Uterus (tissue), 4 donors: Measurements from ENCODE around the gene FAM47A. TPM values are rescaled to one million over a fixed set of nuclear protein-coding genes. Genes with fewer than 3 reads are reported as not detected.

Experiments
- DNase-seq, 2 donors: peaks; one replicate each; pipeline ENCODE4 v3.0.0-alpha.2; 2019 to 2020
- H3K27ac ChIP-seq, 2 donors: fragments of 200-600 bp; sonication (generic); 1 replicate in 1 of 2; 2 replicates in 1 of 2; pipeline ENCODE4 v1.5.1; 2016 to 2018
- H3K27me3 ChIP-seq, 2 donors: fragments of 200-600 bp; sonication (generic); one replicate each; pipeline ENCODE4 v1.5.1; 2018 to 2019; ENCODE audit warnings: control low read depth in 1 of 2
- H3K36me3 ChIP-seq, 2 donors: fragments of 200-600 bp; sonication (generic); one replicate each; pipeline ENCODE4 v1.5.1; 2019; ENCODE audit warnings: control low read depth in 1 of 2
- H3K4me1 ChIP-seq, 2 donors: fragments of 200-600 bp; sonication (generic); one replicate each; pipeline ENCODE4 v1.5.1; 2018 to 2019; ENCODE audit warnings: control low read depth in 1 of 2
- H3K4me3 ChIP-seq, 2 donors: fragments of 200-600 bp; sonication (generic); 1 replicate in 1 of 2; 2 replicates in 1 of 2; pipeline ENCODE4 v1.5.1; 2018 to 2019; ENCODE audit warnings: mild to moderate bottlenecking in 1 of 2
- H3K9me3 ChIP-seq, 2 donors: fragments of 200-600 bp; sonication (generic); one replicate each; pipeline ENCODE4 v1.5.1; 2019; ENCODE audit warnings: control low read depth in 1 of 2
- CTCF ChIP-seq, 4 experiments: fragments of 200-600 bp in 2 of 4; fragments of 450-650 bp in 2 of 4; sonication (generic) in 2 of 4; IDR thresholded peaks; one replicate each; pipeline ENCODE4 v1.5.1; 2016 to 2019; ENCODE audit warnings: antibody characterized with exemption in 4 of 4, mild to moderate bottlenecking in 2 of 4, moderate library complexity in 1 of 4
- POLR2A ChIP-seq, 2 donors: fragments of 450-650 bp; IDR thresholded peaks; one replicate each; pipeline ENCODE4 v1.6.1; 2016; ENCODE audit warnings: antibody characterized with exemption in 2 of 2, mild to moderate bottlenecking in 1 of 2, moderate library complexity in 1 of 2
- intact Hi-C: fragments of 100-400 bp; cut with DNase I; formaldehyde crosslinking; loops from one replicate; pipeline ENCODE4 v1.15.1; 2023; ENCODE audit warnings: low total_unique reads
- total RNA-seq, 4 donors: library from RNA; depleted of rRNA in 3 of 4; stranded (reverse); fragments of >200 nt in 3 of 4; gene quantifications; one replicate each; pipeline versions ENCODE4 v1.1.0 to v1.2.4, GENCODE V29; 2014 to 2023
- donor health status: DM: yes; HTN: yes; CAD: no.

The FAM47A gene
- total RNA-seq, 4 donors from 2014 or later, result not detected

- H3K4me1 ChIP-seq, result no peaks in the 10 kb centered on the region
- intact Hi-C loops, result no loop called here
- DNase-seq, result no peak
- TF ChIP-seq CTCF (IDR thresholded peaks at IDR 0.05), result no peak
- TF ChIP-seq POLR2A (IDR thresholded peaks at IDR 0.05), result no peak
- no peak overlapping the region for H3K27ac ChIP-seq
- no peaks in the 10 kb centered on the region for H3K27me3 ChIP-seq
- no peaks in the 10 kb centered on the region for H3K36me3 ChIP-seq
- H3K9me3 ChIP-seq, result no peaks in the 10 kb centered on the region
- H3K4me3 ChIP-seq, result no peak overlapping the region
Measured at GRCh38 chrX:34130980-34131744, 952 bp downstream of the FAM47A start.

GRCh38 chrX:34130501-34130900 is 1.6 kb downstream of the FAM47A start:
- H3K27me3 ChIP-seq, result no peaks in the 10 kb centered on the region
- H3K4me3 ChIP-seq, result no peak overlapping the region
- no peaks in the 10 kb centered on the region for H3K9me3 ChIP-seq
- no peaks in the 10 kb centered on the region for H3K4me1 ChIP-seq
- TF ChIP-seq POLR2A (IDR thresholded peaks at IDR 0.05) (no peak), CTCF (IDR thresholded peaks at IDR 0.05) (no peak)
- no peak overlapping the region for H3K27ac ChIP-seq
- intact Hi-C loops, result no loop called here
- no peaks in the 10 kb centered on the region for H3K36me3 ChIP-seq
- no peak for DNase-seq

GRCh38 chrX:34126011-34126410 is 6.1 kb downstream of the FAM47A start:
- Histone ChIP-seq H3K9me3 (no peaks in the 10 kb centered on the region), H3K27ac (no peak overlapping the region), H3K4me1 (no peaks in the 10 kb centered on the region), H3K36me3 (no peaks in the 10 kb centered on the region), H3K27me3 (no peaks in the 10 kb centered on the region), H3K4me3 (no peak overlapping the region)
- no peak for TF ChIP-seq POLR2A (IDR thresholded peaks at IDR 0.05)
- TF ChIP-seq CTCF (IDR thresholded peaks at IDR 0.05), result no peak
- intact Hi-C loops, result no loop called here
- DNase-seq, result no peak

- no peak for DNase-seq
- no peaks in the 10 kb centered on the region for H3K4me1 ChIP-seq
- TF ChIP-seq CTCF (IDR thresholded peaks at IDR 0.05) (no peak), POLR2A (IDR thresholded peaks at IDR 0.05) (no peak)
- intact Hi-C loops, result no loop called here
- H3K4me3 ChIP-seq, result no peak overlapping the region
- H3K36me3 ChIP-seq, result no peaks in the 10 kb centered on the region
- H3K27me3 ChIP-seq, result no peaks in the 10 kb centered on the region
- H3K27ac ChIP-seq, result no peak overlapping the region
- no peaks in the 10 kb centered on the region for H3K9me3 ChIP-seq
Measured at GRCh38 chrX:34119122-34119521, 13.0 kb downstream of the FAM47A start.

GRCh38 chrX:34112459-34112858 is 19.7 kb downstream of the FAM47A start:
- Histone ChIP-seq H3K9me3 (no peaks in the 10 kb centered on the region), H3K36me3 (no peaks in the 10 kb centered on the region), H3K4me3 (no peak overlapping the region), H3K27me3 (peaks cover 0 to 12% of the 10 kb centered on the region in 2 donors), H3K4me1 (no peaks in the 10 kb centered on the region), H3K27ac (no peak overlapping the region)
- no peak for DNase-seq
- intact Hi-C loops, result no loop called here
- TF ChIP-seq POLR2A (IDR thresholded peaks at IDR 0.05) (no peak), CTCF (IDR thresholded peaks at IDR 0.05) (no peak)
